Fibroblast of skin of right quadriceps (primary cell): Measurements from ENCODE around the gene ATF3.

ENCODE experiments used
- DNase-seq: peaks from one replicate; pipeline ENCODE4 v3.0.0-alpha.2; 2013

The ATF3 gene

GRCh38 chr1:212608392-212608958 lies at the start of gene ATF3:
Gene ATF3, plus strand, starts transcription at chr1:212608761. Its CDS starts 6,261 bp downstream, at chr1:212615022.
- DNase-seq: peak; percentile 99

- DNase-seq: no peak
Measured at GRCh38 chr1:212559929-212560328, 48.6 kb upstream of the ATF3 start.

- DNase-seq: no peak
Measured at GRCh38 chr1:212560933-212561460, 47.6 kb upstream of the ATF3 start.

GRCh38 chr1:212561501-212561931 lies 47.0 kb upstream of the ATF3 start:
- peak; percentile 44 for DNase-seq

GRCh38 chr1:212562771-212563170 lies 45.8 kb upstream of the ATF3 start:
- no peak for DNase-seq

GRCh38 chr1:212565079-212565478 lies 43.5 kb upstream of the ATF3 start:
- DNase-seq: no peak

- DNase-seq: no peak
Measured at GRCh38 chr1:212565571-212566305, 42.8 kb upstream of the ATF3 start.

- peak; percentile 65 for DNase-seq
Measured at GRCh38 chr1:212566522-212567479, 41.8 kb upstream of the ATF3 start.

- DNase-seq: no peak
Measured at GRCh38 chr1:212567638-212568037, 40.9 kb upstream of the ATF3 start.

- no peak for DNase-seq
Measured at GRCh38 chr1:212568978-212569537, 39.5 kb upstream of the ATF3 start.

- no peak for DNase-seq
Measured at GRCh38 chr1:212574732-212575131, 33.8 kb upstream of the ATF3 start.

GRCh38 chr1:212575333-212575732 lies 33.2 kb upstream of the ATF3 start:
- DNase-seq: no peak

GRCh38 chr1:212578041-212578440 lies 30.5 kb upstream of the ATF3 start:
- no peak for DNase-seq

GRCh38 chr1:212581034-212581433 lies 27.5 kb upstream of the ATF3 start:
- no peak for DNase-seq

- DNase-seq: no peak
Measured at GRCh38 chr1:212582291-212582690, 26.3 kb upstream of the ATF3 start.

- DNase-seq: no peak
Measured at GRCh38 chr1:212582808-212583615, 25.5 kb upstream of the ATF3 start.

GRCh38 chr1:212583643-212584042 lies 24.9 kb upstream of the ATF3 start:
- DNase-seq: no peak

- DNase-seq: no peak
Measured at GRCh38 chr1:212584092-212584886, 24.3 kb upstream of the ATF3 start.

GRCh38 chr1:212585210-212585609 lies 23.4 kb upstream of the ATF3 start:
- no peak for DNase-seq

GRCh38 chr1:212586206-212587015 lies 22.1 kb upstream of the ATF3 start:
- no peak for DNase-seq
